Trophoblast cell (in vitro differentiated cells and primary cell): ENCODE data around the gene SF3A1.

ENCODE experiments used
- DNase-seq, 2 donors: peaks; one replicate each; pipeline ENCODE4 v3.0.0-alpha.2; 2016
- H2AFZ ChIP-seq: 2 replicates; pipeline ENCODE4 v1.6.1; 2013; ENCODE audit warnings: low read length, moderate library complexity, mild to moderate bottlenecking; ENCODE audit not compliant: insufficient read depth, poor library complexity
- H2AK5ac ChIP-seq: 2 replicates; pipeline ENCODE4 v1.6.1; 2013; ENCODE audit warnings: mild to moderate bottlenecking, low read length
- H2BK120ac ChIP-seq: 2 replicates; pipeline ENCODE4 v1.6.1; 2013; ENCODE audit warnings: low read length, mild to moderate bottlenecking, moderate library complexity; ENCODE audit not compliant: insufficient read depth, poor library complexity
- H2BK12ac ChIP-seq: 2 replicates; pipeline ENCODE4 v1.6.1; 2013; ENCODE audit warnings: mild to moderate bottlenecking, low read length, moderate library complexity
- H2BK5ac ChIP-seq: 2 replicates; pipeline ENCODE4 v1.6.1; 2013; ENCODE audit warnings: low read length, low read depth, moderate library complexity, mild to moderate bottlenecking; ENCODE audit not compliant: poor library complexity
- H3K14ac ChIP-seq: 2 replicates; pipeline ENCODE4 v1.6.1; 2013; ENCODE audit warnings: mild to moderate bottlenecking, low read length
- H3K18ac ChIP-seq: 2 replicates; pipeline ENCODE4 v1.6.1; 2013; ENCODE audit warnings: mild to moderate bottlenecking, low read length
- H3K23ac ChIP-seq: 2 replicates; pipeline ENCODE4 v1.6.1; 2013; ENCODE audit warnings: low read length
- H3K27ac ChIP-seq: 2 replicates; pipeline ENCODE4 v1.5.1; 2013; ENCODE audit warnings: low read depth, mild to moderate bottlenecking, inconsistent platforms, low read length, moderate library complexity
- H3K27me3 ChIP-seq: 2 replicates; pipeline ENCODE4 v1.6.1; 2013; ENCODE audit warnings: inconsistent platforms, mild to moderate bottlenecking, low read length, moderate library complexity; ENCODE audit not compliant: insufficient read depth
- H3K36me3 ChIP-seq, 2 experiments: 1 replicate in 1 of 2; 2 replicates in 1 of 2; pipeline ENCODE4 v1.6.1; 2013; ENCODE audit warnings: low read length in 2 of 2, mild to moderate bottlenecking in 2 of 2, moderate library complexity in 1 of 2; ENCODE audit not compliant: insufficient read depth in 2 of 2, control insufficient read depth in 1 of 2
- H3K4ac ChIP-seq: 2 replicates; pipeline ENCODE4 v1.6.1; 2013; ENCODE audit warnings: low read depth, mild to moderate bottlenecking, low read length, moderate library complexity
- H3K4me1 ChIP-seq, 2 experiments: 1 replicate in 1 of 2; 2 replicates in 1 of 2; pipeline ENCODE4 v1.6.1; 2013; ENCODE audit warnings: low read length in 2 of 2, mild to moderate bottlenecking in 2 of 2, moderate library complexity in 1 of 2; ENCODE audit not compliant: insufficient read depth in 2 of 2, control insufficient read depth in 1 of 2
- H3K4me2 ChIP-seq: 2 replicates; pipeline ENCODE4 v1.6.1; 2013; ENCODE audit warnings: inconsistent platforms, mild to moderate bottlenecking, low read length, moderate library complexity
- H3K4me3 ChIP-seq: 2 replicates; pipeline ENCODE4 v1.5.1; 2013; ENCODE audit warnings: mild to moderate bottlenecking, low read depth, low read length, inconsistent platforms
- H3K79me1 ChIP-seq: one replicate; pipeline ENCODE4 v1.6.1; 2013; ENCODE audit warnings: low read length
- H3K79me2 ChIP-seq: 2 replicates; pipeline ENCODE4 v1.6.1; 2013; ENCODE audit warnings: low read length, mild to moderate bottlenecking; ENCODE audit not compliant: control insufficient read depth, insufficient read depth, poor library complexity
- H3K9ac ChIP-seq: 2 replicates; pipeline ENCODE4 v1.6.1; 2013; ENCODE audit warnings: mild to moderate bottlenecking, low read length
- H3K9me3 ChIP-seq: 2 replicates; pipeline ENCODE4 v1.6.1; 2013; ENCODE audit warnings: low read depth, mild to moderate bottlenecking, control low read depth, inconsistent platforms, low read length; ENCODE audit not compliant: insufficient read depth
- H4K12ac ChIP-seq: 2 replicates; pipeline ENCODE4 v1.6.1; 2013; ENCODE audit warnings: low read depth, mild to moderate bottlenecking, low read length, moderate library complexity
- H4K8ac ChIP-seq: 2 replicates; pipeline ENCODE4 v1.6.1; 2013; ENCODE audit warnings: low read depth, mild to moderate bottlenecking, low read length, moderate library complexity
- H4K91ac ChIP-seq: one replicate; pipeline ENCODE4 v1.6.1; 2013; ENCODE audit warnings: low read depth, mild to moderate bottlenecking, low read length, moderate library complexity
- WGBS: extraction: QIAGEN DNeasy Blood & Tissue Kit; methylation state at CpG from one replicate; pipeline ENCODE4 v1.1.7; 2013; ENCODE audit warnings: missing lambda C conversion rate; ENCODE audit not compliant: insufficient read length, insufficient coverage; ENCODE audit errors: extremely low coverage; 5-methylcytosine and 5-hydroxymethylcytosine counted together

The SF3A1 gene

GRCh38 chr22:30289141-30289979 is 67.3 kb downstream of the SF3A1 start, which contains the start of gene CASTOR1:
Gene CASTOR1, minus strand, starts transcription at chr22:30289505. Its CDS starts 8 bp downstream, at chr22:30289497.
- Histone ChIP-seq H3K27me3 (no peaks in the 10 kb centered on the region), H3K23ac (no peak within 1 kb of the TSS), H3K4ac (peak within 1 kb of the TSS; percentile 58), H4K12ac (peak within 1 kb of the TSS; percentile 43), H3K4me3 (peak within 1 kb of the TSS; percentile 84), H2BK120ac (peak within 1 kb of the TSS; percentile 72), H3K4me2 (peak within 1 kb of the TSS; percentile 81), H3K9ac (peak within 1 kb of the TSS; percentile 70), H3K79me2 (peaks cover 6% of the 10 kb centered on the region), H3K79me1 (peaks cover 10% of the 10 kb centered on the region), H4K8ac (peak within 1 kb of the TSS; percentile 33), H3K36me3 (peaks cover 55 to 57% of the 10 kb centered on the region in 2 experiments), H3K27ac (peak within 1 kb of the TSS; percentile 77), H3K9me3 (peaks cover 3% of the 10 kb centered on the region), H3K18ac (peak within 1 kb of the TSS; percentile 31), H3K4me1 (peaks cover 24 to 27% of the 10 kb centered on the region in 2 experiments), H2AK5ac (peak within 1 kb of the TSS; percentile 5), H4K91ac (peak within 1 kb of the TSS; percentile 77), H3K14ac (peak within 1 kb of the TSS; percentile 87), H2BK5ac (peak within 1 kb of the TSS; percentile 81), H2AFZ (peak within 1 kb of the TSS; percentile 5), H2BK12ac (peak within 1 kb of the TSS; percentile 51)
- WGBS = no CpG with 5 or more reads among the region's 85 CpGs
- peak; percentile 99 for DNase-seq

GRCh38 chr22:30288419-30289140 is 68.1 kb downstream of the SF3A1 start:
- H2BK120ac ChIP-seq = peak overlapping the region; percentile 72
- no peak for DNase-seq
- peaks cover 24 to 27% of the 10 kb centered on the region in 2 experiments for H3K4me1 ChIP-seq
- peaks cover 51 to 55% of the 10 kb centered on the region in 2 experiments for H3K36me3 ChIP-seq
- no peak overlapping the region for H3K23ac ChIP-seq
- H3K79me1 ChIP-seq = peaks cover 10% of the 10 kb centered on the region
- peak overlapping the region; percentile 77 for H3K27ac ChIP-seq
- H3K9ac ChIP-seq = peak overlapping the region; percentile 70
- H4K91ac ChIP-seq = peak overlapping the region; percentile 77
- peaks cover 3% of the 10 kb centered on the region for H3K9me3 ChIP-seq
- peak overlapping the region; percentile 81 for H2BK5ac ChIP-seq
- H2AFZ ChIP-seq = peak overlapping the region; percentile 5
- H3K27me3 ChIP-seq = no peaks in the 10 kb centered on the region
- WGBS = no CpG with 5 or more reads among the region's 27 CpGs
- peak overlapping the region; percentile 58 for H3K4ac ChIP-seq
- peak overlapping the region; percentile 81 for H3K4me2 ChIP-seq
- H3K4me3 ChIP-seq = peak overlapping the region; percentile 84
- H3K18ac ChIP-seq = peak overlapping the region; percentile 31
- H2AK5ac ChIP-seq = peak overlapping the region; percentile 5
- peak overlapping the region; percentile 51 for H2BK12ac ChIP-seq
- H3K14ac ChIP-seq = peak overlapping the region; percentile 87
- H4K8ac ChIP-seq = peak overlapping the region; percentile 20
- peaks cover 6% of the 10 kb centered on the region for H3K79me2 ChIP-seq
- H4K12ac ChIP-seq = peak overlapping the region; percentile 43

GRCh38 chr22:30287648-30288418 is 68.9 kb downstream of the SF3A1 start:
- peaks cover 6% of the 10 kb centered on the region for H3K79me2 ChIP-seq

More at GRCh38 chr22:30287648-30288418, 68.9 kb downstream of the SF3A1 start:
- Histone ChIP-seq H3K4ac (no peak overlapping the region), H3K27ac (peak overlapping the region; percentile 77), H2AK5ac (no peak overlapping the region), H3K36me3 (peaks cover 49 to 55% of the 10 kb centered on the region in 2 experiments), H4K8ac (no peak overlapping the region), H2BK5ac (peak overlapping the region; percentile 81), H3K9ac (no peak overlapping the region), H3K4me2 (peak overlapping the region; percentile 81), H3K79me1 (peaks cover 10% of the 10 kb centered on the region), H4K12ac (no peak overlapping the region), H3K4me3 (no peak overlapping the region), H3K14ac (no peak overlapping the region), H2BK12ac (no peak overlapping the region), H3K4me1 (peaks cover 24 to 29% of the 10 kb centered on the region in 2 experiments), H2AFZ (no peak overlapping the region), H3K9me3 (peaks cover 5% of the 10 kb centered on the region), H3K23ac (no peak overlapping the region), H2BK120ac (no peak overlapping the region), H3K18ac (no peak overlapping the region), H4K91ac (no peak overlapping the region), H3K27me3 (no peaks in the 10 kb centered on the region)
- no CpG with 5 or more reads among the region's 5 CpGs for WGBS
- peak; percentile 95 to 97 for DNase-seq
